K562 (cell line): ENCODE data around the gene DPP9. TPM values are rescaled to one million over a fixed set of nuclear protein-coding genes. Genes with fewer than 3 reads are reported as not detected.
A peak's percentile ranks its signal among the peaks of the same experiment; 100 is the strongest.

Experiments used
- CBFA2T3 ChIP-seq: fragments of 450-650 bp; IDR thresholded peaks from 2 replicates; pipeline ENCODE4 v1.6.1; 2017
- CHCHD3 ChIP-seq: fragments of 250-450 bp; sonication (Bioruptor Pico); IDR thresholded peaks from 2 replicates; pipeline ENCODE4 v2.1.2; 2022; ENCODE audit warnings: mild to moderate bottlenecking
- ELF4 ChIP-seq: fragments of 450-650 bp; formaldehyde crosslinking; IDR thresholded peaks from 2 replicates; pipeline ENCODE4 v1.4.0; 2022; ENCODE audit warnings: missing genetic modification characterization
- ERF ChIP-seq: fragments of 450-650 bp; formaldehyde crosslinking; IDR thresholded peaks from 2 replicates; pipeline ENCODE4 v1.4.0; 2020; ENCODE audit warnings: mild to moderate bottlenecking, mixed read lengths
- FOXJ2 ChIP-seq: fragments of 200-800 bp; sonication (Bioruptor generic); IDR thresholded peaks from 2 replicates; pipeline ENCODE4 v1.6.1; 2016; ENCODE audit warnings: missing genetic modification characterization, missing compliant biosample characterization
- FOXO4 ChIP-seq: fragments of 450-650 bp; formaldehyde crosslinking; IDR thresholded peaks from 2 replicates; pipeline ENCODE4 v1.4.0; 2020; ENCODE audit warnings: mild to moderate bottlenecking, moderate library complexity
- PHTF2 ChIP-seq: fragments of 250-450 bp; sonication (Bioruptor Pico); IDR thresholded peaks from 2 replicates; pipeline ENCODE4 v1.5.0; 2021; ENCODE audit warnings: mild to moderate bottlenecking
- RBM34 ChIP-seq: fragments of 200-400 bp; formaldehyde crosslinking; IDR thresholded peaks from 2 replicates; pipeline ENCODE4 v1.6.1; 2018; ENCODE audit warnings: low read length, borderline replicate concordance; ENCODE audit not compliant: insufficient read depth
- ZNF224 ChIP-seq: sonication (generic); formaldehyde crosslinking; IDR thresholded peaks from 2 replicates; pipeline ENCODE4 v1.8.0; 2022; ENCODE audit warnings: mild to moderate bottlenecking, missing genetic modification reagents
- ZNF507 ChIP-seq: conservative IDR thresholded peaks from 2 replicates; pipeline ENCODE4 v1.6.1; 2017; ENCODE audit warnings: missing genetic modification characterization, missing compliant biosample characterization
- ZNF764 ChIP-seq: fragments of 250-450 bp; sonication (Bioruptor Pico); IDR thresholded peaks from 2 replicates; pipeline ENCODE4 v1.4.0; 2020; ENCODE audit warnings: low read depth, mild to moderate bottlenecking, moderate library complexity
- polyA plus RNA-seq, 8 experiments: library from polyadenylated mRNA; depleted of rRNA in 4 of 8; stranded (reverse) in 5 of 8; unstranded in 3 of 8; fragments of >200 nt; fragmentation: Nextera tagmentation in 2 of 8; fragmentation: Illumina TruSeq in 1 of 8; extraction: Ambion mirVana in 2 of 8; extraction: Trizol in 1 of 8; gene quantifications; 2 replicates each; pipeline versions ENCODE4 v1.2.1 to v1.2.3, GENCODE V29; 2011 to 2014; ENCODE audit warnings: inconsistent platforms in 1 of 8, missing spikeins in 1 of 8
- total RNA-seq, 7 experiments: library from RNA; depleted of rRNA in 6 of 7; stranded (reverse); fragments of >200 nt in 6 of 7; fragmentation: Illumina TruSeq in 2 of 7; extraction: Trizol in 2 of 7; gene quantifications; 2 replicates each; pipeline versions ENCODE4 v1.2.1 to v1.2.3, GENCODE V29; 2011 to 2021; ENCODE audit warnings: low replicate concordance in 1 of 7
- TF ChIP-seq, protein P1 (sequence below): fragments of 250-450 bp; sonication (Bioruptor Pico); IDR thresholded peaks from 2 replicates; pipeline ENCODE4 v1.4.0; 2020; ENCODE audit warnings: mild to moderate bottlenecking, moderate library complexity

Gene DPP9
- total and polyA plus RNA-seq, 9 of the 15 experiments (the other 6 are each of a cell fraction or from before 2014, with no cell fraction given) = 0.90 to 66.7 (median 24.5) TPM

DNA sequence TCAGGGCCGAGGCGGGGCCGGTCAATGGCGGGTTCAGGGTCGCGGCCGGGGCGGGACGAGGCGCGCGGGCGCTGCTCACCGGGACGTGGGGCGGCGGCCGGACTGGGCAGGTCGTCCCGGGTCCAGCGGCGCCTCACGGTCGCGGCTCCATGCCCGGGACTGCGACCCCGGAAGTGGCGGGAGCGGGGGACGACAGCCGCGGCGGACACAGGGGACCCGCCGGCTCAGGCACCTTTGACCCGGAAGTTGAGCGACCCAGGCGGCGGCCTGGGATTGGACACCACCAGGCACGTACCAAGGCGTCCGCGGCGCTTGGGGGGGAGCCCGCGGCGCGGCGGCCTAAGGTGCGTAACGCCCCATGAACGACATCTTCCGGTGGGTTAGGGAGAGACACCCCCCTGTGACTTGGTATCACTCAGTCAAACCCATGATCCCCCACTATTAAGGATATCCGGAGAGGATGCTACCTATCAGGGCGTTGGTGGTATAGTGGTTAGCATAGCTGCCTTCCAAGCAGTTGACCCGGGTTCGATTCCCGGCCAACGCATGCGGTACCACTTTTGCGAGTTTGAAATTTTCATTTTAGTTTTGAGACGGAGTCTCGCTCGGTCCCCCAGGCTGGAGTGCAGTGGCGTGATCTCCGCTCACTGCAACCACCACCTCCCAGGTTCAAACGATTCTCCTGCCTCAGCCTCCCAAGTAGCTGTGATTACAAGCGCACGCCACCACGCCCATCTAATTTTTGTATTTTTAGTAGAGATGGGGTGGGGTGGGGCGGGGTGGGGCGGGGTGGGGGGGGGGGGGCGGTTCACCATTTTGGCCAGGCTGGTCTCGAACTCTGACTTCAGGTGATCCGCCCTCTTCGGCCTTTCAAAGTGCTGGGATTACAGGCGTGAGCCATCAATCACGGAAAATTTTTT lies at the start of gene DPP9 (continued):
- no peak for TF ChIP-seq FOXO4 (CRISPR knock-in tag)
- TF ChIP-seq, protein P1, sequence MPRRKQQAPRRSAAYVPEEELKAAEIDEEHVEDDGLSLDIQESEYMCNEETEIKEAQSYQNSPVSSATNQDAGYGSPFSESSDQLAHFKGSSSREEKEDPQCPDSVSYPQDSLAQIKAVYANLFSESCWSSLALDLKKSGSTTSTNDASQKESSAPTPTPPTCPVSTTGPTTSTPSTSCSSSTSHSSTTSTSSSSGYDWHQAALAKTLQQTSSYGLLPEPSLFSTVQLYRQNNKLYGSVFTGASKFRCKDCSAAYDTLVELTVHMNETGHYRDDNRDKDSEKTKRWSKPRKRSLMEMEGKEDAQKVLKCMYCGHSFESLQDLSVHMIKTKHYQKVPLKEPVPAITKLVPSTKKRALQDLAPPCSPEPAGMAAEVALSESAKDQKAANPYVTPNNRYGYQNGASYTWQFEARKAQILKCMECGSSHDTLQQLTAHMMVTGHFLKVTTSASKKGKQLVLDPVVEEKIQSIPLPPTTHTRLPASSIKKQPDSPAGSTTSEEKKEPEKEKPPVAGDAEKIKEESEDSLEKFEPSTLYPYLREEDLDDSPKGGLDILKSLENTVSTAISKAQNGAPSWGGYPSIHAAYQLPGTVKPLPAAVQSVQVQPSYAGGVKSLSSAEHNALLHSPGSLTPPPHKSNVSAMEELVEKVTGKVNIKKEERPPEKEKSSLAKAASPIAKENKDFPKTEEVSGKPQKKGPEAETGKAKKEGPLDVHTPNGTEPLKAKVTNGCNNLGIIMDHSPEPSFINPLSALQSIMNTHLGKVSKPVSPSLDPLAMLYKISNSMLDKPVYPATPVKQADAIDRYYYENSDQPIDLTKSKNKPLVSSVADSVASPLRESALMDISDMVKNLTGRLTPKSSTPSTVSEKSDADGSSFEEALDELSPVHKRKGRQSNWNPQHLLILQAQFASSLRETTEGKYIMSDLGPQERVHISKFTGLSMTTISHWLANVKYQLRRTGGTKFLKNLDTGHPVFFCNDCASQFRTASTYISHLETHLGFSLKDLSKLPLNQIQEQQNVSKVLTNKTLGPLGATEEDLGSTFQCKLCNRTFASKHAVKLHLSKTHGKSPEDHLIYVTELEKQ (CRISPR knock-in tag) = no peak
- TF ChIP-seq RBM34 = no peak
- no peak for TF ChIP-seq PHTF2 (CRISPR knock-in tag)
- peak; percentile 30; the same call in 1 of the 2 replicates for TF ChIP-seq CBFA2T3
- TF ChIP-seq ZNF764 (CRISPR knock-in tag) = peak; percentile 94
- no peak for TF ChIP-seq ZNF224 (CRISPR knock-in tag)
- TF ChIP-seq ZNF507 (tag) = no peak
- 0 out of 2 replicates have a peak, but pooled peaks have one; percentile 67 for TF ChIP-seq FOXJ2 (tag)
- TF ChIP-seq ERF (CRISPR knock-in tag) = 0 out of 2 replicates have a peak, but pooled peaks have one; percentile 17
- TF ChIP-seq ELF4 (CRISPR knock-in tag) = 0 out of 2 replicates have a peak, but pooled peaks have one; percentile 26
- no peak for TF ChIP-seq CHCHD3
